Natural killer cell (primary cell): Measurements from ENCODE around the gene HK2. TPM values are rescaled to one million over a fixed set of nuclear protein-coding genes. Genes with fewer than 3 reads are reported as not detected.
"Not testable (repeated sequence)": the region's sequence is repeated elsewhere in the genome, so short reads cannot be mapped to it uniquely, and the experiment has no call there.

Source experiments
- ATAC-seq, 3 donors: fragments of 150-1000 bp in 2 of 3; fragments of 200-7000 bp in 1 of 3; cut with Tn5 transposase; 1 replicate in 1 of 3; 2 replicates in 2 of 3; pipeline ENCODE4 v1.10.0; 2021; ENCODE audit warnings: mild to moderate bottlenecking in 2 of 3, moderate library complexity in 2 of 3
- DNase-seq, 2 donors: peaks; one replicate each; pipeline versions ENCODE4 v3.0.0 to v3.0.0-alpha.2; 2013 to 2021; ENCODE audit warnings: mixed read lengths in 1 of 2
- H3K27ac ChIP-seq: one replicate; pipeline ENCODE4 v1.5.1; 2013; ENCODE audit warnings: mild to moderate bottlenecking, low read length
- H3K27me3 ChIP-seq: one replicate; pipeline ENCODE4 v1.6.1; 2013; ENCODE audit warnings: low read length; ENCODE audit not compliant: control insufficient read depth, insufficient read depth
- H3K36me3 ChIP-seq: one replicate; pipeline ENCODE4 v1.6.1; 2013; ENCODE audit warnings: low read length; ENCODE audit not compliant: control insufficient read depth, insufficient read depth
- H3K4me1 ChIP-seq: one replicate; pipeline ENCODE4 v1.6.1; 2013; ENCODE audit warnings: low read length; ENCODE audit not compliant: control insufficient read depth, insufficient read depth
- H3K4me3 ChIP-seq: one replicate; pipeline ENCODE4 v1.5.1; 2013; ENCODE audit warnings: low read length
- H3K9me3 ChIP-seq: one replicate; pipeline ENCODE4 v1.6.1; 2013; ENCODE audit warnings: low read length; ENCODE audit not compliant: control insufficient read depth, insufficient read depth
- H3K27ac Mint-ChIP-seq, 2 donors: one replicate each; pipeline ENCODE4 v1.8.0; 2022; ENCODE audit warnings: mild to moderate bottlenecking in 2 of 2, mixed read lengths in 2 of 2, moderate library complexity in 1 of 2
- H3K27me3 Mint-ChIP-seq, 2 donors: one replicate each; pipeline ENCODE4 v1.8.0; 2022; ENCODE audit warnings: low read depth in 2 of 2, mixed read lengths in 2 of 2
- H3K36me3 Mint-ChIP-seq: one replicate; pipeline ENCODE4 v1.8.0; 2022; ENCODE audit warnings: mixed read lengths
- H3K4me1 Mint-ChIP-seq, 2 donors: one replicate each; pipeline ENCODE4 v1.8.0; 2022; ENCODE audit warnings: mixed read lengths in 2 of 2
- H3K4me3 Mint-ChIP-seq: one replicate; pipeline ENCODE4 v1.8.0; 2022; ENCODE audit warnings: mild to moderate bottlenecking, moderate library complexity, mixed read lengths
- H3K9me3 Mint-ChIP-seq, 2 donors: one replicate each; pipeline ENCODE4 v1.8.0; 2022; ENCODE audit warnings: mixed read lengths in 2 of 2
- CTCF ChIP-seq: fragments of 200-600 bp; IDR thresholded peaks from one replicate; pipeline ENCODE4 v1.8.0; 2022; ENCODE audit warnings: antibody characterized with exemption
- WGBS: methylation state at CpG from one replicate; pipeline ENCODE4 v1.1.7; 2013; ENCODE audit warnings: missing lambda C conversion rate; ENCODE audit not compliant: insufficient coverage; 5-methylcytosine and 5-hydroxymethylcytosine counted together
- intact Hi-C: fragments of 100-400 bp; cut with micrococcal nuclease; formaldehyde crosslinking; loops from one replicate; pipeline ENCODE4 v1.14.2; 2022
- total RNA-seq, 4 donors: library from RNA; stranded (reverse); fragments of 120-200 nt in 1 of 4; gene quantifications; one replicate each; pipeline versions ENCODE4 v1.2.3 to v1.2.4, GENCODE V29; 2013 to 2022

HK2 gene
- total RNA-seq, 3 donors from 2014 or later (not counting 1 experiment from before 2014, with no cell fraction given), result 1.6 to 9.4 (median 3.5) TPM

- H3K27ac ChIP-seq, result no peak overlapping the region
- TF ChIP-seq CTCF, result no peak
- no peaks in the 10 kb centered on the region for H3K9me3 Mint-ChIP-seq
- H3K27me3 ChIP-seq, result no peaks in the 10 kb centered on the region
- ATAC-seq, result no peak
- no peak for DNase-seq
- peaks cover 5% of the 10 kb centered on the region for H3K36me3 ChIP-seq
- H3K4me1 ChIP-seq, result peaks cover 5% of the 10 kb centered on the region
- H3K4me3 ChIP-seq, result no peak overlapping the region
- WGBS, result 92% methylated on average over 8 of the region's 8 CpGs
- H3K36me3 Mint-ChIP-seq, result no peaks in the 10 kb centered on the region
- intact Hi-C loops, result no loop called here
- H3K4me1 Mint-ChIP-seq, result peaks cover 0 to 1% of the 10 kb centered on the region in 2 donors
- no peak overlapping the region for H3K4me3 Mint-ChIP-seq
- H3K27ac Mint-ChIP-seq, result no peak overlapping the region
- H3K27me3 Mint-ChIP-seq, result no peaks in the 10 kb centered on the region
- H3K9me3 ChIP-seq, result no peaks in the 10 kb centered on the region
Observed at GRCh38 chr2:74890711-74891110, 56.8 kb downstream of the HK2 start.

GRCh38 chr2:74891136-74891764, 57.3 kb downstream of the HK2 start:
- TF ChIP-seq CTCF, result no peak
- Histone ChIP-seq H3K27ac (no peak overlapping the region), H3K36me3 (peaks cover 5% of the 10 kb centered on the region), H3K27me3 (no peaks in the 10 kb centered on the region), H3K4me1 (peaks cover under 1% of the 10 kb centered on the region), H3K4me3 (no peak overlapping the region), H3K9me3 (no peaks in the 10 kb centered on the region)
- Mint-ChIP-seq H3K4me3 (no peak overlapping the region), H3K4me1 (no peaks in the 10 kb centered on the region), H3K9me3 (no peaks in the 10 kb centered on the region), H3K27ac (no peak overlapping the region), H3K36me3 (no peaks in the 10 kb centered on the region), H3K27me3 (no peaks in the 10 kb centered on the region)
- DNase-seq (no peak), ATAC-seq (no peak)
- 95% methylated on average over 7 of the region's 7 CpGs for WGBS
- intact Hi-C loops, result no loop called here

- H3K27me3 Mint-ChIP-seq, ATAC-seq, intact Hi-C loops, DNase-seq, H3K27ac Mint-ChIP-seq, H3K36me3 Mint-ChIP-seq, H3K9me3 ChIP-seq, H3K4me1 Mint-ChIP-seq, H3K4me3 ChIP-seq, H3K4me3 Mint-ChIP-seq, H3K27ac ChIP-seq, H3K4me1 ChIP-seq, H3K9me3 Mint-ChIP-seq, H3K27me3 ChIP-seq, H3K36me3 ChIP-seq: not testable (repeated sequence)
- WGBS, result 99% methylated on average over 4 of the region's 4 CpGs
Observed at GRCh38 chr2:74891816-74892215, 57.9 kb downstream of the HK2 start.

- Mint-ChIP-seq H3K27ac (no peak overlapping the region), H3K4me1 (no peaks in the 10 kb centered on the region), H3K4me3 (no peak overlapping the region), H3K9me3 (no peaks in the 10 kb centered on the region), H3K27me3 (no peaks in the 10 kb centered on the region), H3K36me3 (no peaks in the 10 kb centered on the region)
- peaks cover 5% of the 10 kb centered on the region for H3K36me3 ChIP-seq
- H3K27me3 ChIP-seq, result no peaks in the 10 kb centered on the region
- no peak for ATAC-seq
- H3K4me1 ChIP-seq, result no peaks in the 10 kb centered on the region
- H3K27ac ChIP-seq, result no peak overlapping the region
- intact Hi-C loops, result no loop called here
- DNase-seq, result no peak
- 88% methylated on average over 5 of the region's 5 CpGs for WGBS
- no peak for TF ChIP-seq CTCF
- no peaks in the 10 kb centered on the region for H3K9me3 ChIP-seq
- no peak overlapping the region for H3K4me3 ChIP-seq
Observed at GRCh38 chr2:74892609-74893008, 58.7 kb downstream of the HK2 start.
